Esophagus muscularis mucosa (tissue), 4 donors: ENCODE measurements around the gene STX3.

Experiments
- EP300 ChIP-seq: sonication (generic); formaldehyde crosslinking; IDR thresholded peaks from one replicate; pipeline ENCODE4 v1.6.1; 2017; ENCODE audit warnings: antibody characterized with exemption
- POLR2AphosphoS5 ChIP-seq, 2 donors: sonication (generic); formaldehyde crosslinking; IDR thresholded peaks; one replicate each; pipeline ENCODE4 v1.6.1; 2017; ENCODE audit warnings: antibody characterized with exemption in 2 of 2
- TF ChIP-seq, protein P1 (sequence below), 3 experiments: fragments of 200-600 bp in 2 of 3; fragments of 450-650 bp in 1 of 3; sonication (generic) in 2 of 3; IDR thresholded peaks; one replicate each; pipeline ENCODE4 v1.5.1; 2017 to 2019; ENCODE audit warnings: antibody characterized with exemption in 3 of 3, mild to moderate bottlenecking in 2 of 3, moderate library complexity in 1 of 3

DNA sequence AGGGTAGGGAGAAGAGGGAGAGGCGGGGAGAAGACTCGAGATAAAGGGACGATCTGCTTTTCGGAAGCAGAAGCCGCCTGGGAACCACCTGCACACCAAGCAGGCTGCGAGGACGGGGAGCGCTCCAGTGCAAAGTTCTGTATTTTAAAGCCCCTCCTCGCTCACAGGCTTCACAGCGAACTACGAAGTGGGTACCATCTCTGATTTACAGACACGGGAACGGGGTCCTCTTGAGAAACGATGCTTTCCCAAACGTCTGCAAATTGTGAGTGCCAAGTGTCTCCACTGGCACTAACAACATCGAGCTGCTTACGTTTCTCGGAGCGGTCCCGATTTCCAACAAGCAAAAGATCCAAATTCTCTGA lies 700 bp upstream of the STX3 start:
- TF ChIP-seq, protein P1, sequence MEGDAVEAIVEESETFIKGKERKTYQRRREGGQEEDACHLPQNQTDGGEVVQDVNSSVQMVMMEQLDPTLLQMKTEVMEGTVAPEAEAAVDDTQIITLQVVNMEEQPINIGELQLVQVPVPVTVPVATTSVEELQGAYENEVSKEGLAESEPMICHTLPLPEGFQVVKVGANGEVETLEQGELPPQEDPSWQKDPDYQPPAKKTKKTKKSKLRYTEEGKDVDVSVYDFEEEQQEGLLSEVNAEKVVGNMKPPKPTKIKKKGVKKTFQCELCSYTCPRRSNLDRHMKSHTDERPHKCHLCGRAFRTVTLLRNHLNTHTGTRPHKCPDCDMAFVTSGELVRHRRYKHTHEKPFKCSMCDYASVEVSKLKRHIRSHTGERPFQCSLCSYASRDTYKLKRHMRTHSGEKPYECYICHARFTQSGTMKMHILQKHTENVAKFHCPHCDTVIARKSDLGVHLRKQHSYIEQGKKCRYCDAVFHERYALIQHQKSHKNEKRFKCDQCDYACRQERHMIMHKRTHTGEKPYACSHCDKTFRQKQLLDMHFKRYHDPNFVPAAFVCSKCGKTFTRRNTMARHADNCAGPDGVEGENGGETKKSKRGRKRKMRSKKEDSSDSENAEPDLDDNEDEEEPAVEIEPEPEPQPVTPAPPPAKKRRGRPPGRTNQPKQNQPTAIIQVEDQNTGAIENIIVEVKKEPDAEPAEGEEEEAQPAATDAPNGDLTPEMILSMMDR (IDR thresholded peaks at IDR 0.05) = no peak
- TF ChIP-seq POLR2AphosphoS5 (IDR thresholded peaks at IDR 0.05) (no peak), EP300 (no peak)
